BLaER1 (cell line): Measurements from ENCODE around the gene HES1.

Experiments used
- H3K27ac ChIP-seq: shearing (Covaris generic); formaldehyde crosslinking; 2 replicates; pipeline ENCODE4 v1.8.1; 2022
- H3K27me3 ChIP-seq: shearing (Covaris generic); formaldehyde crosslinking; 2 replicates; pipeline ENCODE4 v1.8.1; 2022
- H3K36me3 ChIP-seq: shearing (Covaris generic); formaldehyde crosslinking; 2 replicates; pipeline ENCODE4 v1.8.1; 2022
- H3K4me1 ChIP-seq: shearing (Covaris generic); formaldehyde crosslinking; 2 replicates; pipeline ENCODE4 v1.8.1; 2022
- H3K4me2 ChIP-seq: shearing (Covaris generic); formaldehyde crosslinking; 2 replicates; pipeline ENCODE4 v1.8.1; 2022
- H3K4me3 ChIP-seq: shearing (Covaris generic); formaldehyde crosslinking; 2 replicates; pipeline ENCODE4 v1.8.1; 2022
- H3K9ac ChIP-seq: shearing (Covaris generic); formaldehyde crosslinking; 2 replicates; pipeline ENCODE4 v1.8.1; 2022
- H3K9me3 ChIP-seq: shearing (Covaris generic); formaldehyde crosslinking; 2 replicates; pipeline ENCODE4 v1.8.1; 2022
- H4K20me1 ChIP-seq: shearing (Covaris generic); formaldehyde crosslinking; 2 replicates; pipeline ENCODE4 v1.8.1; 2022
- Cebpa-rat ChIP-seq: shearing (Covaris generic); IDR thresholded peaks from 2 replicates; pipeline ENCODE4 v1.8.1; 2022

Gene HES1

DNA sequence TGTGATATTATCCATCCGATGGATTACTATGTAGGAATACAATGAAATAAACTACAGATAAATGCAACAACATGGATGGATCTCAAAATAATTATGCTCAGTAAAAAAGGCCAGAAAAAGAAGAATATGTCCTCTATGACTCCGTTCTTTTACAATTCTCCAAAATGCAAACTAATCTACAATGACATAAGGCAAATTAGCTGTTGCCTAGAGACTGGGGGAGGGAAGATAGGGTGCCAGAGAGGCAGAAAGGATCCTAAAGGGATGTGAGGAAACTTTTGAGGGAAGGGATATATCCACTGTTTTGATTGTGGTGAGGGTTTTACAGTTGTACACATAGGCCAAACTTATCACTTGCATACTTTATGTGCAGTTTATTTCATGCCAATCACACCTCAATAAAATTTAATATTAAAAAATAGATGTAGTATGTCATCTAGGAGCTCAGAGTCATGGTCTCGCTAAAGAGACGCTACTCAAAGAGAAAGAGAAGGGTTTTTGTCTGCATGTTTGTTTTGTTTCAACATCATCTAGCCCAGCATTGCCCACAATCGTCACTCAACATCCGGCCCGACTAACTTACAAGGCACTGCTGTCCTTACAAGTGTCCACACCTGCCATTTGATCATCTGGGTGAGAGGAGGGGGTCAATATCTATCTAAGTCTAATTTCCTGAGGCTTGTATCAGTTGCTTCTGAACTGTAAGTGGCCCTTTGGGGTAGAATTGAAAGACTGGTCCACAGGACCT, 29.5 kb downstream of the HES1 start:
- H3K9me3 ChIP-seq, result no peaks in the 10 kb centered on the region

DNA sequence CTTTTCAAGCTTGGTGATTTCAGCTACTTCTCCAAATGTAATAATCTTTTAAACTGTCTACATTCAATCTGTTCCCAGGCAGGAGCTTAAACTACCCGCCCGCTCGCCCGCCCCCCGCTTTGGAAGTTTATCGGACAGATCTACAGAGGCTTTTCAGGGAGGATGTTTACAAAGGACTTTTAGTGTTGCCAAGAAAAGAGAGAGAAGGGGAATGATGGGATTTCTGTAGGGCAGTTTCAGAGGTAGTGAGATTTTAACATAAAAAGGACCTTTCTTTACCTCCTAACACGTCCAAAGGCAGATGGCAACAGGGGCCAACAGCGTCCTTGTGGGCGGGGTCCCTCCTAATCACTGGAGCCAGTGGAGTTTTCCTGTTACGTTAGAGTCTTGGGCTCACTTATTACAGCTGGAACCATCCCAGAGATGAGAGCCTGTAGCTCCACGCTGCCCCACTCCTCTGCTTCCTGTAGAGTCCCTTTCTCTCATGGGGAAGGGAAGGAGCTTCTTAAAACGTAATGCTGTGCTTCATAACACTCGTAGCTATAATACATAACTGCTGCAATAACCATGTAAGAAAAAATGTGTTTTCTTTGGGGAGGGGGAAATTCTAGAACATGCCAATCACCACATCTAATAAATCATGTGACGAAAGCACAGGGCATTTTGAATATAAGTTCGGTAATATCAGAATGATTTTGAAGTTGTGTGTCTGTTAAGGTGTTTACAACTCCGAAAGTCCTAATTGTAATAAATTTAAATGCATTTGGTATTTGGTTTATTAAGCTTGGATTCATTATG, 30.9 kb downstream of the HES1 start:
- no peaks in the 10 kb centered on the region for H3K9me3 ChIP-seq
- H3K4me1 ChIP-seq, result 0 out of 2 replicates have a peak, but pooled peaks cover under 1% of the 10 kb centered on the region
- no peaks in the 10 kb centered on the region for H3K27me3 ChIP-seq
- no peak overlapping the region for H3K27ac ChIP-seq
- no peak overlapping the region for H3K4me2 ChIP-seq
- no peaks in the 10 kb centered on the region for H4K20me1 ChIP-seq
- no peak overlapping the region for H3K9ac ChIP-seq
- no peak overlapping the region for H3K4me3 ChIP-seq
- TF ChIP-seq Cebpa-rat, result no peak
- H3K36me3 ChIP-seq, result no peaks in the 10 kb centered on the region

More for the DNA sequence above, 29.5 kb downstream of the HES1 start:
- Histone ChIP-seq H3K9ac (no peak overlapping the region), H3K36me3 (no peaks in the 10 kb centered on the region), H4K20me1 (no peaks in the 10 kb centered on the region), H3K4me1 (peaks cover 12% of the 10 kb centered on the region), H3K4me2 (no peak overlapping the region), H3K27me3 (no peaks in the 10 kb centered on the region), H3K27ac (no peak overlapping the region), H3K4me3 (no peak overlapping the region)
- TF ChIP-seq Cebpa-rat, result no peak

DNA sequence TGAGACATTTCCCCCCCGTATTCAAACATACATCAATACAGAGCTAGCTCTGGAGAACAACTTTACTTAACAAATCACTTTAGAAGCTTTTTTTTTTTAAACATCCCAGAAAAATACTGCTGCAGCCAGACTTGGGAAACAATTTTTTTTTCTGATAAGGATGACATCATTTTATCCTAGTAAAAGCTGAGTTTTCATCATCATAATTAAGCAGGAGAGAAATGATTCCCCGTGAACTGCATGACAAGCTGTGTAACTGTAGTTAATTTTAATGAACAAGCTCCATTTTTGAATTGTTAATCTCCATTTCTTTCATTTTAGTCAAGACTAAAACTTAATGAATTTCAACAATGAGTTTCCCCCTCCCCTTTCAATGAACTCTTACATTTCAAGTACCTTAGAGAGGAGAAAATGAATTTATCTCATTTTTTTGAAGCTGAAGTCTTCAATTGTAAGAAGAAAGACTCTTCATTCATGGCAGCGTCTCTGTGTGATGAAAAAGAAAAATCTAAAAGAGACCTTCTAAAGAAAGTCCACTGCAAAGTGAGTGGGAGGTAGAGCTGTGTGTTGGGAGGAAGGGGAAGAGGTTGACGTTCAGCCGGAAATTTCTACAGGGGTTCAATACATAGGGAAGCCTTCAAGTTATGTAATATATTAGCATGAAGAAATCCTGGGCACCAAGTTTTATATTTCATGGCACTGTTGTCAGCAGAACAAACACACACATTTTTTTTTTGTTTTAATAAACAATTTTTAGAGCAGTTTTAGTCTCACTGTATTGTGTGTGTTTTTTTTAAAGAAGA, 31.7 kb downstream of the HES1 start:
- Histone ChIP-seq H3K36me3 (no peaks in the 10 kb centered on the region), H3K27ac (no peak overlapping the region), H3K4me1 (no peaks in the 10 kb centered on the region), H3K4me3 (no peak overlapping the region), H3K9ac (no peak overlapping the region), H3K9me3 (no peaks in the 10 kb centered on the region), H3K27me3 (no peaks in the 10 kb centered on the region), H4K20me1 (no peaks in the 10 kb centered on the region), H3K4me2 (no peak overlapping the region)
- TF ChIP-seq Cebpa-rat, result no peak

DNA sequence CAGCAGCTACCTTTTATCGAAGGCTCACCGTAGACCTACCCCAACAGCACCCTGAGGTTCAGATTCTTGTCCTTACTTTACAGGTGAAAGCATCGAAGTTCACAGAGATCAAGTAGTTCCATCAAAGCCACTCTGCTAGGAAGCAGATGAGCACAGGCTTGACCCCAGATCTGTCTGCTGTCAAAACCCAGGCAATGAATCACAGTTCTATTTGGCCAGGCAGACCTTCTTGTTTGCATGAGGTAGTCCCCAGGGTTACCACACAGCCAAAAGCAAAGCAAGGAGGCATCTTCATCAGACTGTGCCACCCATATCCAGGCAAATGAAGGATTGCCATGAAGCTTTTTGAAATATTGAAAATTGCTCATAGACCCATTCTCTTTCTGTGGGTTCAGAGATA, 33.0 kb downstream of the HES1 start:
- Histone ChIP-seq H3K36me3 (no peaks in the 10 kb centered on the region), H4K20me1 (no peaks in the 10 kb centered on the region), H3K9me3 (no peaks in the 10 kb centered on the region), H3K9ac (no peak overlapping the region), H3K4me2 (no peak overlapping the region), H3K27me3 (no peaks in the 10 kb centered on the region), H3K27ac (no peak overlapping the region), H3K4me3 (no peak overlapping the region), H3K4me1 (no peaks in the 10 kb centered on the region)
- TF ChIP-seq Cebpa-rat, result no peak

- H3K27ac ChIP-seq, result no peak overlapping the region
- TF ChIP-seq Cebpa-rat, result no peak
- H3K9me3 ChIP-seq, result no peaks in the 10 kb centered on the region
- H3K27me3 ChIP-seq, result no peaks in the 10 kb centered on the region
- H3K4me2 ChIP-seq, result no peak overlapping the region
- H3K36me3 ChIP-seq, result no peaks in the 10 kb centered on the region
- no peaks in the 10 kb centered on the region for H3K4me1 ChIP-seq
- H4K20me1 ChIP-seq, result no peaks in the 10 kb centered on the region
- H3K4me3 ChIP-seq, result no peak overlapping the region
- H3K9ac ChIP-seq, result no peak overlapping the region
Observed at GRCh38 chr3:194169595-194169994, 33.6 kb downstream of the HES1 start.

- no peak for TF ChIP-seq Cebpa-rat
- H3K4me3 ChIP-seq, result no peak overlapping the region
Observed at GRCh38 chr3:194170793-194171192, 34.8 kb downstream of the HES1 start.

GRCh38 chr3:194174406-194174805, 38.5 kb downstream of the HES1 start:
- Histone ChIP-seq H3K27me3 (no peaks in the 10 kb centered on the region), H3K4me1 (no peaks in the 10 kb centered on the region), H3K9ac (no peak overlapping the region), H3K4me2 (no peak overlapping the region), H3K36me3 (no peaks in the 10 kb centered on the region), H3K9me3 (no peaks in the 10 kb centered on the region), H3K4me3 (no peak overlapping the region), H4K20me1 (no peaks in the 10 kb centered on the region), H3K27ac (no peak overlapping the region)
- no peak for TF ChIP-seq Cebpa-rat

More at GRCh38 chr3:194170793-194171192, 34.8 kb downstream of the HES1 start:
- H3K9me3 ChIP-seq, result no peaks in the 10 kb centered on the region
- H3K4me1 ChIP-seq, result no peaks in the 10 kb centered on the region
- H3K27ac ChIP-seq, result no peak overlapping the region
- H3K27me3 ChIP-seq, result no peaks in the 10 kb centered on the region
- no peak overlapping the region for H3K4me2 ChIP-seq
- H3K9ac ChIP-seq, result no peak overlapping the region
- no peaks in the 10 kb centered on the region for H4K20me1 ChIP-seq
- H3K36me3 ChIP-seq, result no peaks in the 10 kb centered on the region

- Histone ChIP-seq H3K4me1 (no peaks in the 10 kb centered on the region), H3K4me3 (no peak overlapping the region), H3K9me3 (no peaks in the 10 kb centered on the region), H4K20me1 (no peaks in the 10 kb centered on the region), H3K9ac (no peak overlapping the region), H3K27me3 (no peaks in the 10 kb centered on the region), H3K27ac (no peak overlapping the region), H3K4me2 (no peak overlapping the region), H3K36me3 (no peaks in the 10 kb centered on the region)
- TF ChIP-seq Cebpa-rat, result no peak
Observed at GRCh38 chr3:194174980-194175379, 39.0 kb downstream of the HES1 start.

GRCh38 chr3:194176274-194176991, 40.5 kb downstream of the HES1 start:
- Histone ChIP-seq H4K20me1 (no peaks in the 10 kb centered on the region), H3K4me1 (no peaks in the 10 kb centered on the region), H3K9ac (no peak overlapping the region), H3K4me3 (no peak overlapping the region), H3K9me3 (no peaks in the 10 kb centered on the region), H3K27me3 (no peaks in the 10 kb centered on the region), H3K36me3 (no peaks in the 10 kb centered on the region), H3K4me2 (no peak overlapping the region), H3K27ac (no peak overlapping the region)
- TF ChIP-seq Cebpa-rat, result no peak
